K562 (cell line): ENCODE results near the gene GABPB1. TPM values are rescaled to one million over a fixed set of nuclear protein-coding genes. Genes with fewer than 3 reads are reported as not detected.

Source experiments
- ATAC-seq: fragments of 200-7000 bp; cut with Tn5 transposase; 3 replicates; pipeline ENCODE4 v1.9.1; 2020; ENCODE audit warnings: moderate library complexity
- BruUV-seq: library from RNA; stranded (reverse); fragments of 400-500 nt; replicated peaks from 2 replicates; lab custom pipeline; 2021; lab: Mats Ljungman, UMichigan
- CTCF ChIA-PET: fragments of 300-600 bp; formaldehyde crosslinking; extraction: SDS; loops from one replicate; lab custom pipeline; 2021; ENCODE audit warnings: low intra/inter-chr PET ratio; lab: Yijun Ruan, JAX
- POLR2A ChIA-PET: fragments of 300-600, 350-650 bp; sonication (Branson Sonifier 250); formaldehyde crosslinking; extraction: SDS; loops from one replicate; lab custom pipeline; 2021; ENCODE audit warnings: antibody characterized with exemption, inconsistent platforms; lab: Yijun Ruan, JAX
- DNase-seq, 4 experiments: peaks; one replicate each; pipeline versions ENCODE4 v3.0.0 to v3.0.0-alpha.2; 2011 to 2018; ENCODE audit warnings: low spot score in 3 of 4, mixed read lengths in 3 of 4; ENCODE audit errors: extremely low read depth in 1 of 4
- FAIRE-seq: peaks from 2 replicates; lab custom pipeline; 2011; peaks lifted over from hg19 to GRCh38; lab: Jason Lieb, UNC
- H2AFZ ChIP-seq: 2 replicates; pipeline ENCODE4 v1.6.0; 2011; ENCODE audit warnings: low read depth, low read length, control low read depth, inconsistent platforms
- H3K27ac ChIP-seq: fragments of 200-600 bp; 3 replicates; pipeline ENCODE4 v1.8.0; 2011; ENCODE audit warnings: low read depth, mild to moderate bottlenecking, control low read depth, inconsistent platforms, low read length, moderate library complexity, mixed read lengths; ENCODE audit errors: extremely low read depth
- H3K27me3 ChIP-seq, 2 experiments: fragments of 300-600 bp in 1 of 2; 2 replicates in 1 of 2; 3 replicates in 1 of 2; pipeline versions ENCODE4 v1.6.0 to v1.8.0; 2011; ENCODE audit warnings: inconsistent platforms in 2 of 2, low read length in 2 of 2, mild to moderate bottlenecking in 1 of 2, mixed read lengths in 1 of 2, moderate library complexity in 1 of 2; ENCODE audit not compliant: control insufficient read depth in 2 of 2, insufficient read depth in 2 of 2
- H3K36me3 ChIP-seq: fragments of 300-600 bp; 3 replicates; pipeline ENCODE4 v1.8.0; 2011; ENCODE audit warnings: mild to moderate bottlenecking, low read length, inconsistent platforms; ENCODE audit not compliant: control insufficient read depth, insufficient read depth
- H3K4me1 ChIP-seq, 2 experiments: fragments of 200-600 bp in 1 of 2; replicated peaks in 1 of 2; 2 replicates in 1 of 2; 3 replicates in 1 of 2; pipeline versions ENCODE4 v1.5.1 to v1.8.0; 2011; ENCODE audit warnings: inconsistent platforms in 2 of 2, low read length in 2 of 2, mild to moderate bottlenecking in 1 of 2, mixed read lengths in 1 of 2, moderate library complexity in 1 of 2; ENCODE audit not compliant: control insufficient read depth in 2 of 2, insufficient read depth in 2 of 2
- H3K4me2 ChIP-seq: 2 replicates; pipeline ENCODE4 v1.6.1; 2011; ENCODE audit warnings: low read length, control low read depth, inconsistent platforms, mixed read lengths; ENCODE audit not compliant: insufficient read depth
- H3K4me3 ChIP-seq: fragments of 200-600 bp; sonication (generic), shearing (Covaris generic); 2 replicates; pipeline ENCODE4 v1.5.1; 2016; ENCODE audit warnings: control low read depth, inconsistent platforms
- H3K79me2 ChIP-seq: fragments of 200-600 bp; 3 replicates; pipeline ENCODE4 v1.8.0; 2011; ENCODE audit warnings: low read length, inconsistent platforms; ENCODE audit not compliant: control insufficient read depth, insufficient read depth
- H3K9ac ChIP-seq, 2 experiments: 2 replicates each; pipeline versions ENCODE4 v1.6.0 to v1.6.1; 2011; ENCODE audit warnings: low read depth in 2 of 2, low read length in 2 of 2, control low read depth in 1 of 2, inconsistent platforms in 1 of 2, mild to moderate bottlenecking in 1 of 2, mixed read lengths in 1 of 2; ENCODE audit not compliant: insufficient read depth in 1 of 2
- H3K9me1 ChIP-seq: one replicate; pipeline ENCODE4 v1.6.0; 2011; ENCODE audit warnings: inconsistent platforms, mild to moderate bottlenecking, low read length, moderate library complexity; ENCODE audit not compliant: control insufficient read depth, insufficient read depth
- H3K9me3 ChIP-seq: replicated peaks from 2 replicates; pipeline ENCODE4 v1.5.1; 2011; ENCODE audit warnings: low read depth, low read length, inconsistent platforms; ENCODE audit not compliant: control insufficient read depth, insufficient read depth
- H4K20me1 ChIP-seq: replicated peaks from 2 replicates; pipeline ENCODE4 v1.6.1; 2011; ENCODE audit warnings: low read length, inconsistent platforms, mixed read lengths; ENCODE audit not compliant: control insufficient read depth, insufficient read depth
- CLOCK ChIP-seq: fragments of 250-450 bp; sonication (Bioruptor Pico); IDR thresholded peaks from 2 replicates; pipeline ENCODE4 v1.4.0; 2020; ENCODE audit warnings: mild to moderate bottlenecking, moderate library complexity, borderline replicate concordance
- HDAC3 ChIP-seq: fragments of 450-650 bp; IDR thresholded peaks from 2 replicates; pipeline ENCODE4 v1.6.1; 2018; ENCODE audit warnings: borderline replicate concordance, mild to moderate bottlenecking, moderate library complexity; ENCODE audit not compliant: partially characterized antibody
- NRF1 ChIP-seq, 2 experiments: fragments of 450-650 bp; IDR thresholded peaks in 1 of 2; conservative IDR thresholded peaks in 1 of 2; 2 replicates each; pipeline ENCODE4 v1.6.1; 2014; ENCODE audit warnings: mild to moderate bottlenecking in 2 of 2
- RBM25 ChIP-seq: fragments of 200-400 bp; formaldehyde crosslinking; IDR thresholded peaks from 2 replicates; pipeline ENCODE4 v1.6.1; 2018; ENCODE audit warnings: low read length, low read depth, moderate library complexity; ENCODE audit not compliant: severe bottlenecking
- SREBF2 ChIP-seq: sonication (generic); formaldehyde crosslinking; IDR thresholded peaks from 2 replicates; pipeline ENCODE4 v1.4.0; 2020; ENCODE audit warnings: mild to moderate bottlenecking, missing genetic modification reagents
- TRIM24 ChIP-seq, 2 experiments: fragments of 450-650 bp; IDR thresholded peaks; 2 replicates each; pipeline ENCODE4 v1.6.1; 2016
- WGBS: fragments of 100-300 bp; shearing (Covaris generic); methylation state at CpG from one replicate; pipeline ENCODE4 v1.1.6; 2016; ENCODE audit warnings: low coverage, mixed read lengths; ENCODE audit not compliant: insufficient coverage; ENCODE audit errors: missing lambda C conversion rate; 5-methylcytosine and 5-hydroxymethylcytosine counted together
- in situ Hi-C: fragments of 300-500 bp; cut with MboI; formaldehyde crosslinking; loops from 4 replicates; pipeline ENCODE4 v1.15.0; 2018; ENCODE audit warnings: inconsistent platforms, mixed read lengths
- intact Hi-C: fragments of 100-400 bp; cut with micrococcal nuclease; formaldehyde crosslinking; loops from 2 replicates; pipeline ENCODE4 v1.14.2; 2022
- polyA plus RNA-seq, 8 experiments: library from polyadenylated mRNA; depleted of rRNA in 4 of 8; stranded (reverse) in 5 of 8; unstranded in 3 of 8; fragments of >200 nt; fragmentation: Nextera tagmentation in 2 of 8; fragmentation: Illumina TruSeq in 1 of 8; extraction: Ambion mirVana in 2 of 8; extraction: Trizol in 1 of 8; gene quantifications; 2 replicates each; pipeline versions ENCODE4 v1.2.1 to v1.2.3, GENCODE V29; 2011 to 2014; ENCODE audit warnings: inconsistent platforms in 1 of 8, missing spikeins in 1 of 8
- total RNA-seq, 7 experiments: library from RNA; depleted of rRNA in 6 of 7; stranded (reverse); fragments of >200 nt in 6 of 7; fragmentation: Illumina TruSeq in 2 of 7; extraction: Trizol in 2 of 7; gene quantifications; 2 replicates each; pipeline versions ENCODE4 v1.2.1 to v1.2.3, GENCODE V29; 2011 to 2021; ENCODE audit warnings: low replicate concordance in 1 of 7

Gene GABPB1
- total and polyA plus RNA-seq, 9 of the 15 experiments (the other 6 are each of a cell fraction or from before 2014, with no cell fraction given): 11.8 to 42.3 (median 33.2) TPM

- intact Hi-C loops (no loop called here), in situ Hi-C loops (no loop called here)
- FAIRE-seq (no peak), DNase-seq (no peak), ATAC-seq (no peak)
- 45% methylated on average over 2 of the region's 2 CpGs for WGBS
- peaks cover 5 to 17% of the 10 kb centered on the region in 2 experiments for H3K4me1 ChIP-seq
- H3K79me2 ChIP-seq: no peaks in the 10 kb centered on the region
- H3K27ac ChIP-seq: no peak overlapping the region
- no peaks in the 10 kb centered on the region for H3K27me3 ChIP-seq
- H3K9me1 ChIP-seq: no peaks in the 10 kb centered on the region
- H4K20me1 ChIP-seq: no peaks in the 10 kb centered on the region
- H3K9me3 ChIP-seq: no peaks in the 10 kb centered on the region
- ChIA-PET POLR2A (no interaction called here), CTCF (no interaction called here)
- no peak overlapping the region for H3K9ac ChIP-seq
- TF ChIP-seq SREBF2 (no peak), RBM25 (peak; percentile 64), HDAC3 (no peak)
- H3K36me3 ChIP-seq: no peaks in the 10 kb centered on the region
- no TSS peak for BruUV-seq
- no peak overlapping the region for H3K4me2 ChIP-seq
- H2AFZ ChIP-seq: no peak overlapping the region
- no peak overlapping the region for H3K4me3 ChIP-seq
Measured at GRCh38 chr15:50267577-50267976, 87.4 kb downstream of the GABPB1 start.

GRCh38 chr15:50265620-50266019, 89.4 kb downstream of the GABPB1 start, which contains the start of gene HDC:
Gene HDC (minus strand): TSS chr15:50265726. CDS start chr15:50265623, 103 bp downstream.
- Histone ChIP-seq H3K9ac (peak within 1 kb of the TSS in 1 of 2 experiments; percentile 52; a peak in 1 of 4 replicates), H3K4me3 (no peak within 1 kb of the TSS), H3K4me2 (no peak within 1 kb of the TSS), H3K4me1 (peaks cover 20 to 31% of the 10 kb centered on the region in 2 experiments), H2AFZ (peak within 1 kb of the TSS; percentile 23; the same call in 1 of the 2 replicates), H3K27me3 (no peaks in the 10 kb centered on the region), H3K27ac (no peak within 1 kb of the TSS), H3K79me2 (no peaks in the 10 kb centered on the region), H3K9me1 (no peaks in the 10 kb centered on the region), H3K9me3 (no peaks in the 10 kb centered on the region), H4K20me1 (no peaks in the 10 kb centered on the region), H3K36me3 (no peaks in the 10 kb centered on the region)
- FAIRE-seq: no peak
- POLR2A ChIA-PET: no interaction called here
- DNase-seq: no peak
- WGBS: 75% methylated on average over 9 of the region's 9 CpGs
- BruUV-seq: no TSS peak
- CTCF ChIA-PET: no interaction called here
- intact Hi-C loops (no loop called here), in situ Hi-C loops (no loop called here)
- ATAC-seq: no peak
- TF ChIP-seq NRF1 (conservative IDR thresholded peaks at IDR 0.05 in 1 of 2, IDR thresholded peaks at IDR 0.05 in 1 of 2): no peak
- no peak for TF ChIP-seq CLOCK (CRISPR knock-in tag)
- TF ChIP-seq TRIM24 (IDR thresholded peaks at IDR 0.05): no peak
